Calu3 (cell line): Measurements from ENCODE around the gene LRRC40. TPM values are rescaled to one million over a fixed set of nuclear protein-coding genes. Genes with fewer than 3 reads are reported as not detected.
"Not testable (repeated sequence)": the region's sequence is repeated elsewhere in the genome, so short reads cannot be mapped to it uniquely, and the experiment has no call there.

Source experiments
- BruUV-seq: library from RNA; stranded (reverse); fragments of 400-500 nt; replicated peaks from 2 replicates; lab custom pipeline; 2021; lab: Mats Ljungman, UMichigan
- CTCF ChIA-PET: fragments of 300-600 bp; sonication (Branson Sonifier 250); formaldehyde crosslinking; loops from one replicate; lab custom pipeline; 2022; ENCODE audit warnings: antibody characterized with exemption; lab: Charles Lee
- DNase-seq: peaks from one replicate; pipeline ENCODE4 v3.0.0; 2022
- H3K27ac Mint-ChIP-seq: one replicate; pipeline ENCODE4 v1.8.0; 2022; ENCODE audit warnings: mixed read lengths; ENCODE audit not compliant: unreplicated experiment
- H3K27me3 Mint-ChIP-seq: one replicate; pipeline ENCODE4 v1.8.0; 2022; ENCODE audit warnings: mixed read lengths; ENCODE audit not compliant: unreplicated experiment
- H3K36me3 Mint-ChIP-seq: one replicate; pipeline ENCODE4 v1.8.0; 2022; ENCODE audit warnings: mild to moderate bottlenecking, moderate library complexity, mixed read lengths; ENCODE audit not compliant: insufficient read depth, unreplicated experiment
- H3K4me1 Mint-ChIP-seq: one replicate; pipeline ENCODE4 v1.8.0; 2022; ENCODE audit warnings: mild to moderate bottlenecking, low read depth, mixed read lengths; ENCODE audit not compliant: unreplicated experiment
- H3K4me3 Mint-ChIP-seq: one replicate; pipeline ENCODE4 v1.8.0; 2022; ENCODE audit warnings: mild to moderate bottlenecking, low read depth, moderate library complexity, mixed read lengths; ENCODE audit not compliant: unreplicated experiment
- H3K9me3 Mint-ChIP-seq: one replicate; pipeline ENCODE4 v1.8.0; 2022; ENCODE audit warnings: low read depth, mixed read lengths; ENCODE audit not compliant: unreplicated experiment
- intact Hi-C: fragments of 100-400 bp; cut with micrococcal nuclease; formaldehyde crosslinking; loops from one replicate; pipeline ENCODE4 v1.10.0; 2022; ENCODE audit not compliant: unreplicated experiment
- total RNA-seq: library from RNA; stranded (reverse); gene quantifications from 2 replicates; pipeline ENCODE4 v1.2.3, GENCODE V29; 2022
- TF ChIP-seq, protein P1 (sequence below): fragments of 200-600 bp; IDR thresholded peaks from one replicate; pipeline ENCODE4 v1.8.0; 2022; ENCODE audit warnings: antibody characterized with exemption; ENCODE audit not compliant: unreplicated experiment

The LRRC40 gene
- total RNA-seq, 1 experiment from 2014 or later = 15.8 TPM

DNA sequence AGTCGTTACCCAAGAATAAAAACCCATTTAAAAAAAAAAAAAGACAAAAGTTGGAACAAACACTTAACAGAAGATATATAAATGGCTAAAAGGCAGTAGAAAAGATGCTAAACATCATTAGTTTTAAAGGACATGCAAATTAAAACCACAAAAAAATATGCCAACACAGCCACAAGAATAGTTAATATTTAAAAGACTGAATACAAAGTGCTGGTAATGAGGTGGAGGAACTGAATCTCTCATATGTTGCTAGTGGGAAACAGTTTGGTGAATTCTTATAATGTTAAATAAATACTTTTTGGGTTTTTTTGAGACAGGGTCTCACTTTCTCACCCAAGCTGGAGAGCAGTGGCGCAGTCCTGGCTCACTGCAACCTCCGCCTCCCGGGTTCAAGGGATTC is 10.0 kb downstream of the LRRC40 start:
- Mint-ChIP-seq H3K9me3 (no peaks in the 10 kb centered on the region), H3K4me1 (no peaks in the 10 kb centered on the region), H3K4me3 (no peak overlapping the region), H3K27ac (no peak overlapping the region), H3K36me3 (no peaks in the 10 kb centered on the region), H3K27me3 (no peaks in the 10 kb centered on the region)
- TF ChIP-seq, protein P1, sequence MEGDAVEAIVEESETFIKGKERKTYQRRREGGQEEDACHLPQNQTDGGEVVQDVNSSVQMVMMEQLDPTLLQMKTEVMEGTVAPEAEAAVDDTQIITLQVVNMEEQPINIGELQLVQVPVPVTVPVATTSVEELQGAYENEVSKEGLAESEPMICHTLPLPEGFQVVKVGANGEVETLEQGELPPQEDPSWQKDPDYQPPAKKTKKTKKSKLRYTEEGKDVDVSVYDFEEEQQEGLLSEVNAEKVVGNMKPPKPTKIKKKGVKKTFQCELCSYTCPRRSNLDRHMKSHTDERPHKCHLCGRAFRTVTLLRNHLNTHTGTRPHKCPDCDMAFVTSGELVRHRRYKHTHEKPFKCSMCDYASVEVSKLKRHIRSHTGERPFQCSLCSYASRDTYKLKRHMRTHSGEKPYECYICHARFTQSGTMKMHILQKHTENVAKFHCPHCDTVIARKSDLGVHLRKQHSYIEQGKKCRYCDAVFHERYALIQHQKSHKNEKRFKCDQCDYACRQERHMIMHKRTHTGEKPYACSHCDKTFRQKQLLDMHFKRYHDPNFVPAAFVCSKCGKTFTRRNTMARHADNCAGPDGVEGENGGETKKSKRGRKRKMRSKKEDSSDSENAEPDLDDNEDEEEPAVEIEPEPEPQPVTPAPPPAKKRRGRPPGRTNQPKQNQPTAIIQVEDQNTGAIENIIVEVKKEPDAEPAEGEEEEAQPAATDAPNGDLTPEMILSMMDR = no peak
- no peak for DNase-seq
- intact Hi-C loops = no loop called here
- CTCF ChIA-PET = no interaction called here
- BruUV-seq = no TSS peak

DNA sequence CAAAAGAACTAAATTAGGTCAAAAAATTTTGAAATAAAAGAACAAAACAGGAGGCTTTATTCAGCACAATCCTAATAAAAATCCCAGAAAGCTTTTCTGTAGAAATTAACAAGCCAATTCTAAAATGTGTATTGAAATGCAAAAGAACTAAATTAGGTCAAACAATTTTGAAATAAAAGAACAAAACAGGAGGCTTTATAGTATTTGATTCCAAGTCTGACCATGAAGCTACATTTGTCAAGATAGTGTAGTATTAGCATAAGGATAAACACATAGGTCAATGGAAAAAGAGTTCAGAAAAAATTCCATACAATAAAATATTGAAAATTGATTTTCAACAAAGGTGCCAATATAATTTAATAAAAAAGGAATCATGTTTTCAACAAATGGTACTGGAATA is 10.8 kb downstream of the LRRC40 start:
- no peaks in the 10 kb centered on the region for H3K36me3 Mint-ChIP-seq
- BruUV-seq = no TSS peak
- H3K4me3 Mint-ChIP-seq = no peak overlapping the region
- TF ChIP-seq, protein P1 = no peak
- no peaks in the 10 kb centered on the region for H3K27me3 Mint-ChIP-seq
- DNase-seq = no peak
- intact Hi-C loops = no loop called here
- CTCF ChIA-PET = no interaction called here
- H3K27ac Mint-ChIP-seq = no peak overlapping the region
- no peaks in the 10 kb centered on the region for H3K4me1 Mint-ChIP-seq
- no peaks in the 10 kb centered on the region for H3K9me3 Mint-ChIP-seq

DNA sequence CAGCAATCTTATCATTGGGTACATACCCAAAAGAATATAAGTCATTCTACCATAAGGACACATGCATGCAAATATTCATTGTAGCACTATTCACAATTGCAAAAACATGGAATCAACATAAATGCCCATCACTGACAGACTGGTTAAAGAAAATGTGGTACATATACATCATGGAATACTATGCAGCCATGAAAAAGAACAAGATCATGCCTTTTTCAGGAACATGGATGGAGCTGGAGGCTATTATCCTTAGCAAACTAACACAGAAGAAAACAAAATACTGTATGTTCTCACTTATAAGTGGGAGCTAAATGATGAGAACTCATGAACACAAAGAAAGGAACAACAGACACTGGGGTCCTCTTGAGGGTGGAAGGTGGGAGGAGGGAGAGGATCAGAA is 12.9 kb downstream of the LRRC40 start:
- intact Hi-C loops, H3K4me1 Mint-ChIP-seq, H3K36me3 Mint-ChIP-seq, H3K4me3 Mint-ChIP-seq, DNase-seq, CTCF ChIA-PET, H3K9me3 Mint-ChIP-seq, BruUV-seq, H3K27me3 Mint-ChIP-seq, H3K27ac Mint-ChIP-seq: not testable (repeated sequence)

DNA sequence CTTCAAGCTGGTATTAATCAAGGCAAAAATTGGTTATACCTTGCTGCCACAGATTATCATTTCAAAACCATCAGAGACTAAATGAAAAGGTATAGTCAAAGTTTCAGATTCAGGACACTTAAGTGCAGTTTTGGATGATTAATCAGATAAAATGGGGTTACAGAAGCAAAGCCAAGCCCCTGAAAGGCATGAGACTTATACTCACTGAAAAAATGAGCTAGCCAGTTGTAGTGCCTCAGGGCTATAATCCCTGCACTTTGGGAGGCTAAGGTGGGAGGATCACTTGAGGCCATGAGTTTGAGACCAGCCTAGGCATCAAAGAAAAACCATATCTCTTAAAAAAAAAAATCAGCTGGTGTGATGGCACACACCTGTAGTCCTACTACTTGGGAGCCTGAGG is 15.2 kb downstream of the LRRC40 start:
- Mint-ChIP-seq H3K9me3 (no peaks in the 10 kb centered on the region), H3K27me3 (no peaks in the 10 kb centered on the region), H3K4me1 (no peaks in the 10 kb centered on the region), H3K4me3 (no peak overlapping the region), H3K36me3 (no peaks in the 10 kb centered on the region), H3K27ac (no peak overlapping the region)
- no peak for DNase-seq
- BruUV-seq = no TSS peak
- CTCF ChIA-PET = no interaction called here
- intact Hi-C loops = no loop called here
- TF ChIP-seq, protein P1 = no peak

DNA sequence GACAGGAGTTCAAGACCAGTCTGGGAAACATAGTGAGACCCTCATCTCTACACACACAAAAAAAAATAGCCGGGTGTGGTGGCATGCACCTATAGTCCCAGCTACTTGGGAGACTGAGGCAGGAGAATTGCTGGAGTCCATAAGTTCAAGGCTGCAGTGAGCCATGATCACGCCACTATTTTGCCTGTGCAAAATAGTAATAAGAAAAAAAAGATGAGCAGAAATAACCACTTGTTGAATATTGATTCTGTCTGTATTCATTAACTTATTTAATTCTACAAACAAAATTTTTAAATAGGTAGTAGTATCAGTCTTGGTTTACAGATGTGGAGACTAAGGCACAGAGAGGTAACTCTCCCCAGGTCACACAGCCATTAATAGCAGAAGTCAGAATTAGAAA is 16.9 kb downstream of the LRRC40 start:
- H3K27ac Mint-ChIP-seq = no peak overlapping the region
- DNase-seq = no peak
- no peaks in the 10 kb centered on the region for H3K36me3 Mint-ChIP-seq
- intact Hi-C loops = no loop called here
- no peaks in the 10 kb centered on the region for H3K4me1 Mint-ChIP-seq
- BruUV-seq = no TSS peak
- TF ChIP-seq, protein P1 = no peak
- no peak overlapping the region for H3K4me3 Mint-ChIP-seq
- H3K9me3 Mint-ChIP-seq = no peaks in the 10 kb centered on the region
- H3K27me3 Mint-ChIP-seq = no peaks in the 10 kb centered on the region
- CTCF ChIA-PET = no interaction called here

DNA sequence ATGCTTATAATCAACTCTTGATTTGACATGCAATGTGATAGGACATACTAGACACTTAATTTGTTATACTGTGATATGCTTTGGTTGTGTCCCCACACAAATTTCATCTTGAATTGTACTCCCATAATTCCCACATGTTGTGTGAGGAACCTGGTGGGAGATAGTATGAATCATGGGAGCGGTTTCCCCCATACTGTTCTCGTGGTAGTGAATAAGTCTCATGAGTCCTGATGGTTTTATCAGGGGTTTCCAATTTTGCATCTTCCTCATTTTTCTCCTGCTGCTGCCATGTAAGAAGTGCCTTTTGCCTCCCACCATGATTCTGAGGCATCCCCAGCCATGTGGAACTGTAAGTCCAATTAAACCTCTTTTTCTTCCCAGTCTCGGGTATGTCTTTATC is 20.2 kb downstream of the LRRC40 start:
- H3K36me3 Mint-ChIP-seq, H3K27me3 Mint-ChIP-seq, DNase-seq, CTCF ChIA-PET, H3K4me3 Mint-ChIP-seq, H3K9me3 Mint-ChIP-seq, intact Hi-C loops, H3K4me1 Mint-ChIP-seq, H3K27ac Mint-ChIP-seq, BruUV-seq: not testable (repeated sequence)
